Spleen (tissue), 13 donors: Measurements from ENCODE around the gene RFC2. TPM values are rescaled to one million over a fixed set of nuclear protein-coding genes. Genes with fewer than 3 reads are reported as not detected.

ENCODE experiments used
- DNase-seq: peaks from one replicate; pipeline ENCODE4 v3.0.0-alpha.2; 2020
- H3K27ac ChIP-seq, 8 donors: fragments of 200-600 bp; sonication (generic) in 7 of 8; 1 replicate in 4 of 8; 2 replicates in 4 of 8; pipeline versions ENCODE4 v1.5.0 to v1.8.0; 2016 to 2021; ENCODE audit warnings: inconsistent platforms in 4 of 8, mild to moderate bottlenecking in 4 of 8, moderate library complexity in 1 of 8
- H3K27me3 ChIP-seq, 7 donors: fragments of 200-600 bp; sonication (generic) in 6 of 7; replicated peaks in 1 of 7; 1 replicate in 4 of 7; 2 replicates in 3 of 7; pipeline versions ENCODE4 v1.5.0 to v1.8.0; 2016 to 2021; ENCODE audit warnings: inconsistent platforms in 3 of 7, mild to moderate bottlenecking in 1 of 7
- H3K36me3 ChIP-seq, 6 donors: fragments of 200-600 bp; sonication (generic) in 5 of 6; 1 replicate in 4 of 6; 2 replicates in 2 of 6; pipeline versions ENCODE4 v1.5.0 to v1.8.0; 2016 to 2021; ENCODE audit warnings: inconsistent platforms in 2 of 6
- H3K4me1 ChIP-seq, 6 donors: fragments of 200-600 bp; sonication (generic) in 5 of 6; 1 replicate in 3 of 6; 2 replicates in 3 of 6; pipeline versions ENCODE4 v1.5.0 to v1.8.0; 2016 to 2021; ENCODE audit warnings: inconsistent platforms in 3 of 6
- H3K4me3 ChIP-seq, 8 donors: fragments of 200-600 bp; sonication (generic) in 7 of 8; 1 replicate in 4 of 8; 2 replicates in 4 of 8; pipeline versions ENCODE4 v1.5.0 to v1.8.0; 2016 to 2021; ENCODE audit warnings: inconsistent platforms in 4 of 8, mild to moderate bottlenecking in 4 of 8, moderate library complexity in 2 of 8
- H3K9me3 ChIP-seq, 8 donors: fragments of 200-600 bp; sonication (generic) in 7 of 8; 1 replicate in 4 of 8; 2 replicates in 4 of 8; pipeline versions ENCODE4 v1.5.0 to v1.8.0; 2016 to 2021; ENCODE audit warnings: inconsistent platforms in 4 of 8
- CTCF ChIP-seq, 11 experiments: fragments of 200-600 bp in 7 of 11; fragments of 450-650 bp in 4 of 11; sonication (generic) in 4 of 11; IDR thresholded peaks in 8 of 11; conservative IDR thresholded peaks in 3 of 11; 1 replicate in 7 of 11; 2 replicates in 4 of 11; pipeline versions ENCODE4 v1.4.0 to v1.8.0; 2016 to 2021; ENCODE audit warnings: antibody characterized with exemption in 11 of 11, inconsistent platforms in 4 of 11, mild to moderate bottlenecking in 1 of 11
- POLR2A ChIP-seq, 3 donors: fragments of 450-650 bp; IDR thresholded peaks; one replicate each; pipeline ENCODE4 v1.5.1; 2017; ENCODE audit warnings: antibody characterized with exemption in 3 of 3, mild to moderate bottlenecking in 1 of 3
- POLR2AphosphoS5 ChIP-seq, 3 donors: sonication (generic); formaldehyde crosslinking; IDR thresholded peaks; one replicate each; pipeline ENCODE4 v1.5.1; 2017; ENCODE audit warnings: antibody characterized with exemption in 3 of 3
- WGBS, 5 donors: extraction: QIAGEN DNeasy Blood & Tissue Kit in 3 of 5; methylation state at CpG; one replicate each; pipeline versions ENCODE4 v1.1.5 to v1.1.7; 2013 to 2018; 5-methylcytosine and 5-hydroxymethylcytosine counted together
- intact Hi-C: fragments of 100-400 bp; cut with DNase I; formaldehyde crosslinking; loops from one replicate; pipeline ENCODE4 v1.15.0; 2023; ENCODE audit warnings: low total_unique reads
- long read RNA-seq, 2 donors: transcript quantifications; one replicate each; lab custom pipeline, GENCODE V29; 2026
- polyA plus RNA-seq, 3 donors: library from polyadenylated mRNA; stranded (reverse); fragments of 200-250 nt; gene quantifications; one replicate each; pipeline ENCODE4 v1.2.1, GENCODE V29; 2013
- total RNA-seq, 7 donors: library from RNA; depleted of rRNA in 3 of 7; stranded (reverse); fragments of >200 nt in 3 of 7; fragmentation: NEBNext Ultra II Directional in 4 of 7; extraction: Animal tissue kit (Norgen Biotek cat#: 25700) in 4 of 7; gene quantifications; one replicate each; pipeline versions ENCODE4 v1.1.0 to v1.2.1, GENCODE V29; 2016 to 2021
- donor health status: healthy with polysubstance abuse.
- donor health status: DM: no; HTN: no; CAD: no; lungs with moderate emphysema.
- donor health status: DM: no; HTN: no; CAD: no.
- donor health status: Bipolar disorder and iron deficiency.
- donor health status: healthy.
- donor health status: DM: no; HTN: no; CAD: no.
- donor health status: DM: yes; HTN: yes; CAD: no.

The RFC2 gene
- 10 to 100 TPM in 6 of 7 donors, 1 to 10 TPM in 1; 7.5 to 24.7 (median 19.0) TPM for total RNA-seq
- polyA plus RNA-seq: 10 to 100 TPM; 17.0 to 25.0 (median 23.2) TPM
- long read RNA-seq, donor 1, transcript RFC2-201 (11 exons, 1,695 nt): major isoform, 8 of 9 reads
- long read RNA-seq, donor 1, partial matches to known transcripts: 0 of 9 reads
- long read RNA-seq, donor 1, other reads (novel, unspliced or antisense): 0 of 9 reads
- long read RNA-seq, donor 2, transcript RFC2-201 (11 exons, 1,695 nt): major isoform, 12 of 12 reads
- long read RNA-seq, donor 2, partial matches to known transcripts: 0 of 12 reads
- long read RNA-seq, donor 2, other reads (novel, unspliced or antisense): 0 of 12 reads

GRCh38 chr7:74254129-74254857, at the start of gene RFC2:
TSS of gene RFC2 (minus strand) at chr7:74254399. CDS start at chr7:74254383, 16 bp downstream.
- Histone ChIP-seq H3K9me3 (no peaks in the 10 kb centered on the region), H3K4me3 (peak within 1 kb of the TSS; percentile 61 to 94 (median 80)), H3K27me3 (no peaks in the 10 kb centered on the region), H3K4me1 (peaks cover 16 to 46% (median 40%) of the 10 kb centered on the region in 6 donors), H3K27ac (peak within 1 kb of the TSS; percentile 87 to 97 (median 94)), H3K36me3 (peaks cover 0 to 34% (median 21%) of the 10 kb centered on the region in 6 donors)
- peak; percentile 99 for DNase-seq
- 0 to 1% (median 0%) methylated on average over 54 to 75 of the region's 75 CpGs for WGBS, 5 donors
- TF ChIP-seq POLR2A (IDR thresholded peaks at IDR 0.05) (peak in 2 of 3 donors; percentile 32 to 56), POLR2AphosphoS5 (IDR thresholded peaks at IDR 0.05) (peak; percentile 97 to 99 (median 97)), CTCF (IDR thresholded peaks at IDR 0.05 in 8 of 11, conservative IDR thresholded peaks at IDR 0.05 in 3 of 11) (peak; percentile 41 to 94 (median 79))
- intact Hi-C loops: no loop called here

GRCh38 chr7:74302745-74303221, 48.6 kb upstream of the RFC2 start:
- Histone ChIP-seq H3K27me3 (peaks cover 0 to 13% (median 0%) of the 10 kb centered on the region in 7 donors), H3K27ac (no peak overlapping the region), H3K4me3 (no peak overlapping the region), H3K36me3 (no peaks in the 10 kb centered on the region), H3K4me1 (peaks cover 6 to 28% (median 19%) of the 10 kb centered on the region in 6 donors), H3K9me3 (no peaks in the 10 kb centered on the region)
- 76 to 83% (median 79%) methylated on average over 6 to 10 of the region's 10 CpGs for WGBS, 5 donors
- no peak for DNase-seq
- intact Hi-C loops: no loop called here
- no peak for TF ChIP-seq POLR2AphosphoS5 (IDR thresholded peaks at IDR 0.05)

GRCh38 chr7:74300926-74301325, 46.7 kb upstream of the RFC2 start:
- Histone ChIP-seq H3K36me3 (no peaks in the 10 kb centered on the region), H3K9me3 (no peaks in the 10 kb centered on the region), H3K27ac (no peak overlapping the region), H3K4me3 (no peak overlapping the region), H3K27me3 (peaks cover 0 to under 1% (median 0%) of the 10 kb centered on the region in 7 donors), H3K4me1 (peaks cover under 1 to 9% (median 3%) of the 10 kb centered on the region in 6 donors)
- intact Hi-C loops: no loop called here
- no peak for TF ChIP-seq CTCF (IDR thresholded peaks at IDR 0.05 in 8 of 11, conservative IDR thresholded peaks at IDR 0.05 in 3 of 11)
- TF ChIP-seq POLR2AphosphoS5 (IDR thresholded peaks at IDR 0.05): no peak
- TF ChIP-seq POLR2A (IDR thresholded peaks at IDR 0.05): no peak
- DNase-seq: no peak
- 85 to 92% (median 90%) methylated on average over 4 of the region's 4 CpGs for WGBS, 5 donors

GRCh38 chr7:74299401-74299800, 45.2 kb upstream of the RFC2 start:
- Histone ChIP-seq H3K27me3 (no peaks in the 10 kb centered on the region), H3K4me1 (peaks cover 0 to 13% (median 6%) of the 10 kb centered on the region in 6 donors), H3K27ac (no peak overlapping the region), H3K9me3 (no peaks in the 10 kb centered on the region), H3K36me3 (no peaks in the 10 kb centered on the region), H3K4me3 (no peak overlapping the region)
- DNase-seq: no peak
- no peak for TF ChIP-seq POLR2AphosphoS5 (IDR thresholded peaks at IDR 0.05)
- 88 to 93% (median 90%) methylated on average over 8 of the region's 8 CpGs for WGBS, 5 donors
- intact Hi-C loops: loop anchor here (10.0 kb wide), 1 partner anchor 95 kb away; no protein-coding TSS in a partner anchor
